T-helper 2 cell treated with Interferon-gamma antibody and Interleukin-4, amounts not matched to agents 5 μg/mL and 100 μg/mL, for 36 hours (primary cell): ENCODE data around the gene PCNX2.
"Not testable (repeated sequence)": the region's sequence is repeated elsewhere in the genome, so short reads cannot be mapped to it uniquely, and the experiment has no call there.

Experiments used
- DNase-seq: peaks from one replicate; pipeline ENCODE4 v3.0.0; 2021; ENCODE audit warnings: low spot score
- H3K27ac Mint-ChIP-seq: one replicate; pipeline ENCODE4 v1.8.0; 2021; ENCODE audit warnings: mild to moderate bottlenecking, mixed read lengths
- H3K27me3 Mint-ChIP-seq: one replicate; pipeline ENCODE4 v1.8.0; 2021; ENCODE audit warnings: low read depth, mixed read lengths
- H3K36me3 Mint-ChIP-seq: one replicate; pipeline ENCODE4 v1.8.0; 2021; ENCODE audit warnings: low read depth, mixed read lengths
- H3K4me1 Mint-ChIP-seq: one replicate; pipeline ENCODE4 v1.8.0; 2021; ENCODE audit warnings: low read depth, mixed read lengths
- H3K4me3 Mint-ChIP-seq: one replicate; pipeline ENCODE4 v1.8.0; 2022; ENCODE audit warnings: mild to moderate bottlenecking, moderate library complexity, mixed read lengths
- H3K9me3 Mint-ChIP-seq: one replicate; pipeline ENCODE4 v1.8.0; 2021; ENCODE audit warnings: mixed read lengths

PCNX2 gene

GRCh38 chr1:233006108-233006507, 289.4 kb downstream of the PCNX2 start:
- DNase-seq: no peak
- H3K9me3 Mint-ChIP-seq: peaks cover 7% of the 10 kb centered on the region
- H3K27me3 Mint-ChIP-seq: no peaks in the 10 kb centered on the region
- H3K4me1 Mint-ChIP-seq: peaks cover 7% of the 10 kb centered on the region
- H3K36me3 Mint-ChIP-seq: peaks cover 4% of the 10 kb centered on the region
- H3K4me3 Mint-ChIP-seq: no peak overlapping the region
- no peak overlapping the region for H3K27ac Mint-ChIP-seq

GRCh38 chr1:233005703-233006102, 289.8 kb downstream of the PCNX2 start:
- no peak for DNase-seq
- Mint-ChIP-seq H3K36me3 (peaks cover 4% of the 10 kb centered on the region), H3K4me1 (peaks cover 7% of the 10 kb centered on the region), H3K4me3 (no peak overlapping the region), H3K27ac (no peak overlapping the region), H3K9me3 (peaks cover 7% of the 10 kb centered on the region), H3K27me3 (no peaks in the 10 kb centered on the region)

- no peak for DNase-seq
- no peak overlapping the region for H3K27ac Mint-ChIP-seq
- no peaks in the 10 kb centered on the region for H3K27me3 Mint-ChIP-seq
- peaks cover 5% of the 10 kb centered on the region for H3K4me1 Mint-ChIP-seq
- H3K9me3 Mint-ChIP-seq: peaks cover 7% of the 10 kb centered on the region
- H3K36me3 Mint-ChIP-seq: peaks cover 6% of the 10 kb centered on the region
- no peak overlapping the region for H3K4me3 Mint-ChIP-seq
Observed at GRCh38 chr1:233005156-233005555, 290.4 kb downstream of the PCNX2 start.

GRCh38 chr1:233004451-233004850, 291.1 kb downstream of the PCNX2 start:
- peaks cover 7% of the 10 kb centered on the region for H3K9me3 Mint-ChIP-seq
- H3K4me3 Mint-ChIP-seq: no peak overlapping the region
- H3K4me1 Mint-ChIP-seq: no peaks in the 10 kb centered on the region
- no peak for DNase-seq
- H3K36me3 Mint-ChIP-seq: peaks cover 6% of the 10 kb centered on the region
- no peaks in the 10 kb centered on the region for H3K27me3 Mint-ChIP-seq
- H3K27ac Mint-ChIP-seq: no peak overlapping the region

GRCh38 chr1:233003638-233004037, 291.9 kb downstream of the PCNX2 start:
- not testable (repeated sequence) for H3K4me1 Mint-ChIP-seq, DNase-seq, H3K4me3 Mint-ChIP-seq, H3K9me3 Mint-ChIP-seq, H3K27ac Mint-ChIP-seq, H3K36me3 Mint-ChIP-seq, H3K27me3 Mint-ChIP-seq

- Mint-ChIP-seq H3K4me3 (no peak overlapping the region), H3K9me3 (peaks cover 7% of the 10 kb centered on the region), H3K27ac (no peak overlapping the region), H3K36me3 (peaks cover 28% of the 10 kb centered on the region), H3K27me3 (no peaks in the 10 kb centered on the region), H3K4me1 (no peaks in the 10 kb centered on the region)
- no peak for DNase-seq
Observed at GRCh38 chr1:232999956-233000625, 295.4 kb downstream of the PCNX2 start.

GRCh38 chr1:232998646-232999045, 296.9 kb downstream of the PCNX2 start:
- no peak overlapping the region for H3K4me3 Mint-ChIP-seq

GRCh38 chr1:232998138-232998537, 297.4 kb downstream of the PCNX2 start:
- Mint-ChIP-seq H3K27me3 (no peaks in the 10 kb centered on the region), H3K27ac (no peak overlapping the region), H3K4me1 (no peaks in the 10 kb centered on the region), H3K36me3 (peaks cover 45% of the 10 kb centered on the region), H3K9me3 (peaks cover 20% of the 10 kb centered on the region), H3K4me3 (no peak overlapping the region)
- no peak for DNase-seq

More at GRCh38 chr1:232998646-232999045, 296.9 kb downstream of the PCNX2 start:
- no peak for DNase-seq
- peaks cover 41% of the 10 kb centered on the region for H3K36me3 Mint-ChIP-seq
- H3K9me3 Mint-ChIP-seq: peaks cover 16% of the 10 kb centered on the region
- no peaks in the 10 kb centered on the region for H3K4me1 Mint-ChIP-seq
- no peaks in the 10 kb centered on the region for H3K27me3 Mint-ChIP-seq
- no peak overlapping the region for H3K27ac Mint-ChIP-seq

GRCh38 chr1:232996143-232996542, 299.4 kb downstream of the PCNX2 start:
- no peak overlapping the region for H3K4me3 Mint-ChIP-seq

GRCh38 chr1:232995189-232995588, 300.3 kb downstream of the PCNX2 start:
- no peak for DNase-seq
- no peak overlapping the region for H3K27ac Mint-ChIP-seq
- no peaks in the 10 kb centered on the region for H3K4me1 Mint-ChIP-seq
- H3K4me3 Mint-ChIP-seq: no peak overlapping the region
- no peaks in the 10 kb centered on the region for H3K27me3 Mint-ChIP-seq
- H3K9me3 Mint-ChIP-seq: peaks cover 16% of the 10 kb centered on the region
- peaks cover 55% of the 10 kb centered on the region for H3K36me3 Mint-ChIP-seq

More at GRCh38 chr1:232996143-232996542, 299.4 kb downstream of the PCNX2 start:
- DNase-seq: no peak
- Mint-ChIP-seq H3K4me1 (no peaks in the 10 kb centered on the region), H3K36me3 (peaks cover 56% of the 10 kb centered on the region), H3K27me3 (no peaks in the 10 kb centered on the region), H3K9me3 (peaks cover 16% of the 10 kb centered on the region), H3K27ac (no peak overlapping the region)

- H3K4me1 Mint-ChIP-seq: no peaks in the 10 kb centered on the region
- no peak overlapping the region for H3K4me3 Mint-ChIP-seq
- DNase-seq: no peak
- no peaks in the 10 kb centered on the region for H3K27me3 Mint-ChIP-seq
- no peak overlapping the region for H3K27ac Mint-ChIP-seq
- H3K36me3 Mint-ChIP-seq: peaks cover 53% of the 10 kb centered on the region
- H3K9me3 Mint-ChIP-seq: peaks cover 16% of the 10 kb centered on the region
Observed at GRCh38 chr1:232993555-232993954, 302.0 kb downstream of the PCNX2 start.

- Mint-ChIP-seq H3K4me3 (no peak overlapping the region), H3K4me1 (no peaks in the 10 kb centered on the region), H3K9me3 (peaks cover 16% of the 10 kb centered on the region), H3K36me3 (peaks cover 41% of the 10 kb centered on the region), H3K27me3 (no peaks in the 10 kb centered on the region), H3K27ac (no peak overlapping the region)
- no peak for DNase-seq
Observed at GRCh38 chr1:232992227-232992626, 303.3 kb downstream of the PCNX2 start.

- Mint-ChIP-seq H3K36me3 (peaks cover 34% of the 10 kb centered on the region), H3K4me3 (no peak overlapping the region), H3K4me1 (no peaks in the 10 kb centered on the region), H3K9me3 (peaks cover 16% of the 10 kb centered on the region), H3K27ac (no peak overlapping the region), H3K27me3 (no peaks in the 10 kb centered on the region)
- no peak for DNase-seq
Observed at GRCh38 chr1:232991238-232991637, 304.3 kb downstream of the PCNX2 start.

- DNase-seq: no peak
- Mint-ChIP-seq H3K36me3 (peaks cover 34% of the 10 kb centered on the region), H3K27ac (no peak overlapping the region), H3K9me3 (peaks cover 16% of the 10 kb centered on the region), H3K27me3 (no peaks in the 10 kb centered on the region), H3K4me1 (no peaks in the 10 kb centered on the region), H3K4me3 (no peak overlapping the region)
Observed at GRCh38 chr1:232990176-232991128, 305.1 kb downstream of the PCNX2 start.
